Suppressor macrophage treated with lipopolysaccharide for 1 hour (primary cell): ENCODE measurements around the gene ASPSCR1.
A peak's percentile ranks its signal among the peaks of the same experiment; 100 is the strongest.

Source experiments
- DNase-seq, 3 donors: peaks; one replicate each; pipeline ENCODE4 v3.0.0-alpha.2; 2020 to 2022

The ASPSCR1 gene

DNA sequence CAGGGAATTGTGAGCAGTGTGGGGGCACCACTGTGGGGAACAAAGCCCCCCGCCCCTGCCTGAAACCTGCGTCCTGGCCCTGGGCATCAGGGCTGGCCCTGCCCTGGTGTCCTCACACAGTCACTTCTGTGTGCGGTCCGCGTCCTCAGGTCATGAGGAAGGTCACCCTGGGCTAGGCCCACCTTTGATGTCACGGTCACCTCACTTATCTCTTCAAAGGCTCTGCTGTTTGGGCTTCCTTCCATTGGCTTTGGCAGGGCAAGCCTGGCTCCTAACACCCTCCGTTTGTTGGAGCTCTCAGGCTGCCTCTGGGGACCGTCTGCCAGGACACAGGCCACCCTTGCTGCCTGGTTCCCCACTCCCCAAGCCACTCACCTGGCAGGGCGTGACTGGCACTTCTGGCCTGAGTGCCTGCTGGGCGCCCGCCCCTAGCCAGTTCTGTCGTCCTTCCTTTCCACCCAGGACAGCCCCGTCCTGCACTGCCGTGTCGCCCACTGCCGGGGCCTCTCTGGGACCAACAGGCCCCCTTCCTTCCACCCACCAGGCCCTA lies 36.4 kb downstream of the ASPSCR1 start:
- no peak for DNase-seq

DNA sequence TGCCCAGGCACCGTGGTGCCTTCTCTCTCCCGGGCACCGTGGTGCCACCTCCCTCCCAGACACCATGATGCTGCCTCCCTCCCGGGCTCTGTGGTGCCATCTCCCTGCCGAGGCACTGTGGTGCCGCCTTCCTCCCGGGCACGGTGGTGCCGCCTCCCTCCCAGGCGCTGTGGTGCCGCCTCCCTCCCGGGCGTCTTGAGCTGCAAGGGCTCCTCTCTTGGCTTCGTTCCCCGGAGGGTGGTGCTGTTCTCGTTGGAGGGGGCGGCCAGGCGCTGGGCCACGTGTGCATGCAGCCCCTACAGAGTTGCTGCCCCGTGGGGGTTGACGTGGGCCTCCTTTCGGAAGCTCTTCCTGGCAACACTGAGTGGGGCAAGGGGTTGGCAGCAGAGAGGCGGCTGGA lies 37.0 kb downstream of the ASPSCR1 start:
- no peak for DNase-seq

DNA sequence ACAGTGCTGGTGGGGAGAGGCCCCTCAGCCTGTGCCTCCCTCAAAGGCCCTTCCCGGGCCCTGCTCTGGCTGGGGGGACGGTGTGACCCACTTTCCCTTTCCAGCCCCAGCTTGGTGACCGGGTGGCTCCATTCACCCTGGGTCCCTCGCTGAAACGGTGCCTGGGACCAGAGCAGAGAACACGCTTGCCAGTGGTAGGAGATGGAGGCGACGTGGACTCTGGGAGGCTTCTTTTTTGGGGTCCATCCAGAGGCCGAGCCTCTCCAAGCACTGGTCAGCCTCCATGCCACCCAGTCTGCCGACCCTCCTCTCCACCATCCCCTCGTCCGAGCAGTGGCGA lies 37.5 kb downstream of the ASPSCR1 start:
- no peak for DNase-seq

DNA sequence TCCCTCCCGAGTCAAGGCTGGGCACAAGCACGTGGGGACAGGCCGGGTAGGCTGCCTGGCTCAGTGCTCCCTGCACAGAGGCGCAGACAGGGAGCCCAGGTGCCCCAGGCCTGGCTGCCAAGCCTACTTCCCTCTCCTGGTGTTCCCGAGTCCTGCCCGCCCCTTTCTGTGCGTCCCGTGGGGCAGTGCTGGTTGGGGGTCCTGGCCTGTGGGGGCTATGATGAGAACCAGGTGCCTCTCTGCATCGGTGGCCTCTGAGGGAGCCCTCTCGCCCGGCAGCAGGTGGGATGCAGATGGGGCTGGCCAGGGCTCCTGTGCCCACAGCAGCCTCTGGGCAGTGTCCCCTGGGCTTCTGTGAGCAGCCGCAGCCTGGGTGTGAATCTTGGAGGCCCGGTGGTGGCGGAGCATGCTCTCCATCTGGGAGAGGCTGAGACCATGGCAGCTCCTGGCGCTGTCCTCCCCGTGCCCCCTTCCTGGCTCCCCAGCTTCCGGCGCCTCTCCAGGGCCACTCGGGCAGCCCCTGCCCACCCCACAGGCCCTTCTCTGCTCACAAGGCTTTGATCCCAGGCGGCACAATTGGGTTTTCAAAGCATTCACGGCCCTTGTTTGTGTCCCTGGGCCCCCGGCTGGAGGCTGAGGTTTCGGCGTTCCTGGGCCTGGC lies 38.0 kb downstream of the ASPSCR1 start:
- DNase-seq = no peak

GRCh38 chr17:82016061-82016874 lies 38.8 kb downstream of the ASPSCR1 start:
- DNase-seq = no peak

GRCh38 chr17:82016875-82017459 lies 39.5 kb downstream of the ASPSCR1 start:
- no peak for DNase-seq

- DNase-seq = no peak
Observed at GRCh38 chr17:82017612-82018151, 40.3 kb downstream of the ASPSCR1 start.

- no peak for DNase-seq
Observed at GRCh38 chr17:82018152-82018988, 40.9 kb downstream of the ASPSCR1 start.

GRCh38 chr17:82018989-82019689 lies 41.7 kb downstream of the ASPSCR1 start:
- DNase-seq = no peak

DNA sequence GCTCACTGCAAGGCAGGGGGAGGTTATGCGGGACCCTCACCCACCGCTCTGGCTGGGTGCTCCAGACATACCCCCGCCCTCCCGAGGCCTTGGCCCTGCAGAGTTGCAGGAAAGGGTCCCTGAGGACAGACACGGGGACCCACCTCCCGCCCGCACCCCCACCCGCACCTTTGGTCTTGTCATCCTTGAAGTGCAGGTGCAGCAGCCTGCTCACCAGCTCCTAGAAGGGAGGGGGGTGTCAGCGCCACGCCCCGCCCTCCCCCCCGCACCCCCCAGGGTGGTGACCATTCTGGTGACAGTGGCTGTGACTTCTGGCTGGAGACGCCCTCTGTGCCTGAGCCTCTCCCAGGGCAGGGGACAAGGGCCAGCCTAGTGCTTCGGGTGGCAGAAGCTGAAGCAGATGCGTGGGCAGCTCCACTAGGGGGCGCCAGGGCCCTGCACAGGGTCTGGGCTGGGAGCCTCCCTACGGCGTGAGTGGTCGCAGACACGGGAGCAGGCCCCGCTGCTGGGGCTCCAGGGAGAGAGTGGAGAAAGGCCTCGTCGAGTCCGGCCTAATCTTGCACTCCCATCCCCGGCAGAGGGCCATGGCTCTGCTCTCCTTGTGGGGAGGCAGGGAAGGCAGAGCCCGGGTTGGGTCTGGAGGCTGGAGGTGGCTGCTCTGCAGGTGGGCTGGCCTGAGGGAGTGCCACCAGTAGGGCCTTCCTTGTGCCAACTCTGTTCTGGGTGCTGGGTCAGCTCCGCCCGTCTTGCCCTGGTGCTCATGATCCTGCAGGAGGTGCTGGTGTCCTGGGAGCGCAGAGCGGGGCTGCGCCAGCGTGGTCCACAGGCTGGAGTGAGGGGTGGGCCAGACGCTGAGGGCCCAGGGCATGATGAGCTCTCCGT lies 42.5 kb downstream of the ASPSCR1 start:
- peak; percentile 69 to 89 (median 73) for DNase-seq

GRCh38 chr17:82020572-82021106 lies 43.2 kb downstream of the ASPSCR1 start:
- DNase-seq = no peak

DNA sequence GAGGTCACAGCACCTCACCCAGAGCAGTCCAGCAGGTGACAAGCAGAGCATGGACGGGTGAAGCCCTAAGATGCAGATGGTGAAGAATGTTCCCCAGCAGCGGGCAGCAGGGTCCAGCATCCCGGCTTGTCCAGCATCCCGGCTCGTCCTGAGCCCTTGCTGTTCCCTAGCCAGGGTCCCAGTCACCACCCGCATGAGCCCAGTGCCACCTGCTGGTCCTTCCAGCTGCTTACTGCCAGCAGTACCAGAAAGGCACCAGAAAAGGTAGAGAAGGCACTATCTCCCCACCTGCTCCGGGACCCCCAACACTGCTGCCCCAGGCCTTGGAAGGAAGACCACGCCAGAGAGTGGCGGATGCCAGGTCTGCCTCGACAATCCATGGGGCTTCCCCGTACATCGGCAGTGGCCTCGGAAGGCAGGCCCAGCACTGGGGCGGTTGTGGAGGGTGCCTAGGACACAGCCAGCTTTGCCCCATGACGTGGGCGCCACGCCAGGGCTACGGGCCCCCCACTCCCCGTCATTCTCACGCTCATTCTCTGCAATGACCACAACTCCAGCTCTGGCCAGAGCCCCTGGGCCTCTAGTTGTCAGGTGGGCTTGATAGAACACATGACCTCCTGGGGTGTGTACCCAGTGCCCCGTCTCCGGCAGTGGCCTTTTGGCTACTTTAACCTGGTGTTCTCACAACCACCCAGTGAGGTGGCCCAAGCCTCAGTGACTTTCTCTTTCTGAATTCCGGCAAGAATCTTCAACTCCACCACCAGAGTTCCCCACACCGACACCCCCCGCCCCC lies 43.9 kb downstream of the ASPSCR1 start:
- peak; percentile 71 to 82 (median 74) for DNase-seq

DNA sequence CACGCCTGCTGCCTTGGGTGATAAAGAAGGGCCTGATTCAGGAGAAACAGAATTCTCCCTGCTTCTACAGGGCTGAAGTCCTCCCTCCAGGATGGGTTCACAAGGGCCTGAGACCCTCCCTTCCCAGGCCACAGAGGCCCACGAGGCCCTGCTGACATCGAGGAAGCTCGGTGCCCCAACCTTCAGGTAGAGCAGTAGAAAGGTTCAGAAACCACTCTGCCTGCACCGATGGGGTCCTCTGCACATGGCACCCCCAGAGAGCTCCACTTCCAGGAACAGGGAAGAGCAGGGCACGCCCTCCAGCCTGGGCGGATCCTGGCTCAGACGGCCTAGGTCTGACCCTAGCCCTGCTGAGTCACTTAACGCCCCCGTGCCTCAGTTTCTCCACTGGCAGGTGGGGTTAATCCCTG lies 44.5 kb downstream of the ASPSCR1 start:
- DNase-seq = no peak

DNA sequence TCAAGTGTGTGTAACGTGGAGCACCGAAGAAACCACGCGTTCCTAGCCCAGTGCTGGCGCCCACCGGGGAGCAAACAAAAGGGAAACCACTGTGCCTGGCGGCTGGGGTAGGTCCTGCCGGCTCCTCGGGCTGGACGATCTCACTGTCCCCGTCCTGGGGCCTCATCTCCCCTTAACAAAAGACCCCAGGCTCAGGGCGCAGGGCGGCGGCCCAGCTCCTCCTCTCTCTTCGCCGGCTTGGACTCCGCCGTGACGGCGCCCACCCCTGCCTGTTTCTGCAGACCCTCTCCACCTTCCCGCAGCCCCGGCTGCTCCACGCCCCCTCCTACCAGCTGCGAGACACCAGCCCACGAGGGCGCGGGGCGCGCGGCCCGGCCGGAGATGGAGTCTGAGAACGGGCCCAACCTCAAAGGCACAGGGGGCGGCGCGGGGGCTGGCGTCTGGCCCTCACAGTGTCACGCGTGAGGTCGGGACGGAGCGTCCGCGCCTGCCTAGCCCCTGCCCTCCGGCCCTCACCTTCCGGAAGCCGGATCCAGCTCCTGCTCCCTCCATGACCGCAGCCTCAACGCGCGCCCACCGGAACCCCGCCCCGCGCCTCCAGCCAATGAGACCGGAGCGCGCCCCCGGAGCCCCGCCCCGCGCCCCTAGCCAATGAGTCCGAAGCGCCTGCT lies 45.0 kb downstream of the ASPSCR1 start, which contains the start of gene CENPX:
TSS of gene CENPX (minus strand) at position 569 of the 671 bp plus-strand sequence. CDS start at position 552, 17 bp downstream.
- peak in 1 of 3 donors; percentile 27 for DNase-seq

- peak; percentile 100 for DNase-seq
Observed at GRCh38 chr17:82022981-82023446, 45.6 kb downstream of the ASPSCR1 start, which contains the start of gene LRRC45. TSS of gene LRRC45 (plus strand) at chr17:82023305. CDS start at chr17:82023644, 339 bp downstream.

- peak; percentile 34 to 59 (median 43) for DNase-seq
Observed at GRCh38 chr17:82023447-82024241, 46.2 kb downstream of the ASPSCR1 start.

GRCh38 chr17:82024859-82025258 lies 47.4 kb downstream of the ASPSCR1 start:
- DNase-seq = no peak
